ENCODE measurements around the gene C5orf47. TPM values are rescaled to one million over a fixed set of nuclear protein-coding genes. Genes with fewer than 3 reads are reported as not detected.
"Not testable (repeated sequence)": the region's sequence is repeated elsewhere in the genome, so short reads cannot be mapped to it uniquely, and the experiment has no call there.

Gene C5orf47
- total RNA-seq, 1 donor from 2014 or later: not detected

GRCh38 chr5:174020069-174020927 is 31.3 kb downstream of the C5orf47 start:
- not testable (repeated sequence) for H3K4me1 Mint-ChIP-seq (ENCODE audit: unreplicated experiment); H3K9me3 Mint-ChIP-seq; DNase-seq (ENCODE audit: extremely low spot score, unreplicated experiment); H3K36me3 Mint-ChIP-seq
- TF ChIP-seq CTCF (conservative IDR thresholded peaks at IDR 0.05): peak; percentile 79
- peak overlapping the region; percentile 64 for H3K27ac Mint-ChIP-seq
- H3K4me3 Mint-ChIP-seq: peak overlapping the region; percentile 78
- H3K27me3 Mint-ChIP-seq: peaks cover 13% of the 10 kb centered on the region

- Mint-ChIP-seq H3K4me3 (no peak overlapping the region), H3K4me1 (ENCODE audit: unreplicated experiment) (peaks cover 5% of the 10 kb centered on the region), H3K9me3 (peaks cover 5% of the 10 kb centered on the region), H3K36me3 (no peaks in the 10 kb centered on the region), H3K27me3 (peaks cover 13% of the 10 kb centered on the region), H3K27ac (no peak overlapping the region)
- DNase-seq (ENCODE audit: extremely low spot score, unreplicated experiment): no peak
- no peak for TF ChIP-seq CTCF (conservative IDR thresholded peaks at IDR 0.05)
These were observed 31.9 kb downstream of the C5orf47 start for GRCh38 chr5:174020928-174021304.

- no peak overlapping the region for H3K4me3 Mint-ChIP-seq
- H3K36me3 Mint-ChIP-seq: no peaks in the 10 kb centered on the region
- no peak overlapping the region for H3K27ac Mint-ChIP-seq
- H3K9me3 Mint-ChIP-seq: peaks cover 5% of the 10 kb centered on the region
- H3K27me3 Mint-ChIP-seq: peaks cover 21% of the 10 kb centered on the region
- no peak for TF ChIP-seq CTCF (conservative IDR thresholded peaks at IDR 0.05)
- H3K4me1 Mint-ChIP-seq (ENCODE audit: unreplicated experiment): peaks cover 5% of the 10 kb centered on the region
- no peak for DNase-seq (ENCODE audit: extremely low spot score, unreplicated experiment)
These were observed 33.6 kb downstream of the C5orf47 start for GRCh38 chr5:174022384-174023095.

- H3K27ac Mint-ChIP-seq: no peak overlapping the region
- no peak for DNase-seq (ENCODE audit: extremely low spot score, unreplicated experiment)
- TF ChIP-seq CTCF (conservative IDR thresholded peaks at IDR 0.05): no peak
- H3K36me3 Mint-ChIP-seq: no peaks in the 10 kb centered on the region
- peaks cover 13% of the 10 kb centered on the region for H3K9me3 Mint-ChIP-seq
- H3K4me3 Mint-ChIP-seq: no peak overlapping the region
- H3K27me3 Mint-ChIP-seq: peaks cover 25% of the 10 kb centered on the region
- no peaks in the 10 kb centered on the region for H3K4me1 Mint-ChIP-seq (ENCODE audit: unreplicated experiment)
These were observed 41.3 kb downstream of the C5orf47 start for GRCh38 chr5:174030286-174030685.

- TF ChIP-seq CTCF (conservative IDR thresholded peaks at IDR 0.05): no peak
- Mint-ChIP-seq H3K4me1 (ENCODE audit: unreplicated experiment) (no peaks in the 10 kb centered on the region), H3K36me3 (no peaks in the 10 kb centered on the region), H3K9me3 (no peaks in the 10 kb centered on the region), H3K4me3 (no peak overlapping the region), H3K27ac (no peak overlapping the region), H3K27me3 (peaks cover 42% of the 10 kb centered on the region)
- DNase-seq (ENCODE audit: extremely low spot score, unreplicated experiment): no peak
These were observed 55.7 kb downstream of the C5orf47 start for GRCh38 chr5:174044466-174045254.
